SW480 (cell line): ENCODE data around the gene COQ10A.
A peak's percentile ranks its signal among the peaks of the same experiment; 100 is the strongest.

Experiments used
- DNase-seq: peaks from one replicate; pipeline ENCODE4 v3.0.0-alpha.2; 2016; ENCODE audit warnings: low spot score

Gene COQ10A

GRCh38 chr12:56315622-56316473 is 49.1 kb downstream of the COQ10A start, which contains the start of gene CNPY2:
Gene CNPY2, minus strand, starts transcription at chr12:56315988. Its CDS starts 771 bp downstream, at chr12:56315217.
- DNase-seq, result peak; percentile 99

- no peak for DNase-seq
These were observed 50.9 kb downstream of the COQ10A start for GRCh38 chr12:56317675-56318074.
